ENCODE measurements around the gene RFTN1.

The RFTN1 gene

DNA sequence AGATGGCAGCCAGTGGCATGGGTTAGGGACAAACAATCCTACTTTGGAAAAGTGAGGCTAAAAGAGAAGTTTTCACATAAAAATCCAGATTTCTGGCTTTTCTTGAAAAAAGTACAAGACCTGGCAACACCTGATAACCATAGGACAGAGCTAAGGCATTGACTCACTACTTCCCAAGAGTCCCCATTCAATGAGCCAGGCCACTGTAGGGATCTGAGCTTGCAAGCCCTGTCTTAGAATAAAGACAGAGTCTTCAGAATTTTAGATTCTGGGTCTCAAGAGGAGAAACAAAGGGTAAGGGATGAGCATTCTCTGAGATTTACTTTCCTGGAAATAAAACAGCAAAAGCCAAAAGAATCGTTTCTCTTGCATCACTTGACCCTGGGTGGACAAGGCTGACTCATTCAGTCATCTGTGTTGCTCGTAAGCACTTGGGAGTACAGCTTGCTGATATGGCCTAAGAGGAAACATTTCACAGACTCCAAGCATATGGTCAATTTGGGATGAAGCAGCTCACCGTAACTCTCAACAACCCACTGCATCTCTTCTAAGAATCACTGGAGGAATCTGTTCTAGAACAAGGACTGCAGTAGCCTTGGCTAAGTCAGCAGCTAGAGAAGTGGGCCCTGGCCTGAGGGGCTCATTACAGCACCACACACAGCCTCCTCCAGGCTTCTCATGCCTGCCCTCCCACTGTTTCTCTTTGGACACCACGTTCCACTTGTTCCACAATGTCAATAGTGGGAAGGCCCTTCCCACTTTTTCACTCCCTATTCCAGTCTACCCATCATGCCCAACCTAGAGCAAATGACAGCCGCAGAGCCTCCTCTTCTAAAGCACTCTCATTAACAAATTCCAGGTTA lies 86.2 kb downstream of the RFTN1 start:
- Mint-ChIP-seq H3K36me3 (peaks cover 52% of the 10 kb centered on the region), H3K27ac (no peak overlapping the region), H3K27me3 (no peaks in the 10 kb centered on the region), H3K4me1 (no peaks in the 10 kb centered on the region), H3K4me3 (no peak overlapping the region), H3K9me3 (no peaks in the 10 kb centered on the region)
- CTCF ChIA-PET = interaction anchor here (1.0 kb wide), 1 partner anchor 9 kb away, joined by 3 read pairs; no protein-coding TSS in a partner anchor
- DNase-seq = no peak

- Mint-ChIP-seq H3K27ac (no peak overlapping the region), H3K9me3 (no peaks in the 10 kb centered on the region), H3K4me3 (no peak overlapping the region), H3K27me3 (no peaks in the 10 kb centered on the region), H3K4me1 (no peaks in the 10 kb centered on the region), H3K36me3 (peaks cover 45% of the 10 kb centered on the region)
- DNase-seq = no peak
- CTCF ChIA-PET = no interaction called here
Observed at GRCh38 chr3:16426665-16427064, 86.8 kb downstream of the RFTN1 start.

DNA sequence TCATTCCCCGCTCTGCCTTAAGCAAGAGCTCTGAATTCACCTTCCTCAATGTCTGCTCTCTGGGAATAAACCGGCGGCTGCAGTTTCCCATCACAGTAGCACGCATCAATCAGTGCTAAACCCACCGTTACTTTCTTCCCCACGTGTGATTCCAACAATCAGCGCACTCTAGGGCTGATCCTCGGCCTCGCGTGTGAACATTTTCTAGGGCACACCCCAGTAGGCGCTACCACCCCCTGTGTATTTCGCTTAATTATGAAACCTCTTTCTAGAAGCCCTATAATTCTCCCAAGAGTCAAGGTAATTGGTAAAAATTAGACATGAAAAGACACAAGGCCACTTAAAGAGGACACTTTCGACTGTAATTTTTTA lies 87.5 kb downstream of the RFTN1 start:
- no peaks in the 10 kb centered on the region for H3K4me1 Mint-ChIP-seq
- H3K27me3 Mint-ChIP-seq = no peaks in the 10 kb centered on the region
- no peaks in the 10 kb centered on the region for H3K9me3 Mint-ChIP-seq
- H3K27ac Mint-ChIP-seq = no peak overlapping the region
- H3K36me3 Mint-ChIP-seq = peaks cover 39% of the 10 kb centered on the region
- CTCF ChIA-PET = no interaction called here
- no peak for DNase-seq
- no peak overlapping the region for H3K4me3 Mint-ChIP-seq

DNA sequence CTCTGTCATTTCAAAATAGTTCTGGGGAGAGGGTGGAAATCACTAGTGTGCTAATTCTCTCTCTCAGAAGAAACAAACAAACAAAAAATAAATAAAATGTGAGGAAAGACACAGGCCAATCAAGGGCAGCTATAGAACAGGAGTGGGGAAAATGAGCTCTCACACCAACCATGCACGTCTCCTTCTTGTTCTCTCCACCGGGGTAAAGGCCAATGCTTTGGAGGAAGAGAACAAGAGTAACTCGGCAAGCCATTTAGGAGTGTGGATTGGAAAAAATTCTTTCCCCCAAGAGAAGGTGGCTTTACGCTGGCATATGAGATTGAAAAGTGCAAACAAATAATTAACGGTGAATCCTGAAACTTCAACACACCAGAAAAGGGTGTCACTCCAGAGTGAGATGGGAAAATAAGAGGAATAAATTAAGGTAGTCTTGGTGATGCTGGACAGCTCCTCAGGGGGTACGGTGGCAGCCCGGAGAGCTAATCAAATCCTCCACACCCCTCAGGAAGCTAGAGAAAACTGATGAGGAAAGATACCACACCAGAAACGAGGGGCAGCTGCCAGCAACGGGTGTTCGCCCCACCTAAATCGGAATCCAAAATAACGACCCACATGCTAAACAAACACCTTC lies 88.0 kb downstream of the RFTN1 start:
- Mint-ChIP-seq H3K4me1 (no peaks in the 10 kb centered on the region), H3K27me3 (no peaks in the 10 kb centered on the region), H3K27ac (no peak overlapping the region), H3K9me3 (no peaks in the 10 kb centered on the region), H3K4me3 (no peak overlapping the region), H3K36me3 (peaks cover 37% of the 10 kb centered on the region)
- no peak for DNase-seq
- CTCF ChIA-PET = no interaction called here

- CTCF ChIA-PET = no interaction called here
- Mint-ChIP-seq H3K4me1 (no peaks in the 10 kb centered on the region), H3K9me3 (no peaks in the 10 kb centered on the region), H3K4me3 (no peak overlapping the region), H3K27ac (no peak overlapping the region), H3K27me3 (no peaks in the 10 kb centered on the region), H3K36me3 (peaks cover 30% of the 10 kb centered on the region)
- DNase-seq = no peak
Observed at GRCh38 chr3:16423947-16424673, 89.4 kb downstream of the RFTN1 start.

GRCh38 chr3:16423298-16423697 lies 90.2 kb downstream of the RFTN1 start:
- no peaks in the 10 kb centered on the region for H3K27me3 Mint-ChIP-seq
- H3K4me1 Mint-ChIP-seq = no peaks in the 10 kb centered on the region
- no peak for DNase-seq
- H3K36me3 Mint-ChIP-seq = peaks cover 23% of the 10 kb centered on the region
- CTCF ChIA-PET = no interaction called here
- H3K4me3 Mint-ChIP-seq = no peak overlapping the region
- no peak overlapping the region for H3K27ac Mint-ChIP-seq
- no peaks in the 10 kb centered on the region for H3K9me3 Mint-ChIP-seq

DNA sequence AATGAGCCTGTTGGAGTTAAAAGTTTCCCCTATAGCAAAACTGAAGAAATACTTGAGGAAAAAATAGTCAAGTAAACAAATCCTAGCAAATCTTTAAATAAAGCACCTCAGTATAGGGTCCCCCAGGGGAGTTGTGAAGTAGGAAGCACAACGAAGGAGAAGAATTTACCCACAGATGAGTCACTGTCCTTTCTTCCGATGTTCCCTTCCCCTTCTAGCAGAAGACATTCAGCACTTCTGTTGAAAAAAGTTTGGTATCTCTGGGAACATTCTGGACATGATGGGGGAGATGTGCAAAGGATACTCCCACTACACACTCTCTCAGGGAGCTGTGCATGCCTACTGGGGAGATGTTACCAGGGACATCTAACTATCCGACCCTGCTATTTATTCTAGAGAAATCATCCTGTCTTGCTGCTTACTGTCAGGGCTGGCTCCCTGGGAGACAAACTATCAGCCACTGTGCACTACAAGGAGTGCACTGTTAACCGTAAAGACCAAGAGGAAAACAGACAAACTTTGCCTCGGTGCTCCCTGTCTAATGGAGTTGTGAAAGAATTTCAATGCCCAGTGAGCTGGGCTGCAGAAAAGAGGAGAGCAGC lies 93.8 kb downstream of the RFTN1 start:
- Mint-ChIP-seq H3K27me3 (no peaks in the 10 kb centered on the region), H3K36me3 (peaks cover 13% of the 10 kb centered on the region), H3K4me3 (no peak overlapping the region), H3K27ac (no peak overlapping the region), H3K4me1 (peaks cover 4% of the 10 kb centered on the region), H3K9me3 (no peaks in the 10 kb centered on the region)
- DNase-seq = no peak
- CTCF ChIA-PET = no interaction called here

GRCh38 chr3:16417945-16418739 lies 95.4 kb downstream of the RFTN1 start:
- peaks cover 8% of the 10 kb centered on the region for H3K4me1 Mint-ChIP-seq

GRCh38 chr3:16415911-16416476 lies 97.5 kb downstream of the RFTN1 start:
- Mint-ChIP-seq H3K36me3 (peaks cover 21% of the 10 kb centered on the region), H3K27ac (peak overlapping the region; percentile 2), H3K9me3 (no peaks in the 10 kb centered on the region), H3K27me3 (no peaks in the 10 kb centered on the region), H3K4me1 (peaks cover 8% of the 10 kb centered on the region), H3K4me3 (no peak overlapping the region)
- CTCF ChIA-PET = no interaction called here
- no peak for DNase-seq

More at GRCh38 chr3:16417945-16418739, 95.4 kb downstream of the RFTN1 start:
- CTCF ChIA-PET = no interaction called here
- Mint-ChIP-seq H3K36me3 (peaks cover 17% of the 10 kb centered on the region), H3K4me3 (no peak overlapping the region), H3K27me3 (no peaks in the 10 kb centered on the region), H3K27ac (no peak overlapping the region), H3K9me3 (no peaks in the 10 kb centered on the region)
- no peak for DNase-seq

GRCh38 chr3:16413321-16413720 lies 100.2 kb downstream of the RFTN1 start:
- peaks cover 8% of the 10 kb centered on the region for H3K4me1 Mint-ChIP-seq
- H3K4me3 Mint-ChIP-seq = no peak overlapping the region
- H3K36me3 Mint-ChIP-seq = peaks cover 23% of the 10 kb centered on the region
- no peaks in the 10 kb centered on the region for H3K27me3 Mint-ChIP-seq
- no peak for DNase-seq
- CTCF ChIA-PET = no interaction called here
- H3K9me3 Mint-ChIP-seq = no peaks in the 10 kb centered on the region
- H3K27ac Mint-ChIP-seq = no peak overlapping the region

GRCh38 chr3:16412192-16412800 lies 101.2 kb downstream of the RFTN1 start:
- Mint-ChIP-seq H3K4me3 (no peak overlapping the region), H3K27me3 (no peaks in the 10 kb centered on the region), H3K4me1 (peaks cover 8% of the 10 kb centered on the region), H3K36me3 (peaks cover 28% of the 10 kb centered on the region), H3K9me3 (no peaks in the 10 kb centered on the region), H3K27ac (no peak overlapping the region)
- no peak for DNase-seq
- CTCF ChIA-PET = no interaction called here

- Mint-ChIP-seq H3K4me3 (no peak overlapping the region), H3K9me3 (no peaks in the 10 kb centered on the region), H3K36me3 (peaks cover 25% of the 10 kb centered on the region), H3K4me1 (peaks cover 8% of the 10 kb centered on the region), H3K27me3 (no peaks in the 10 kb centered on the region), H3K27ac (no peak overlapping the region)
- DNase-seq = no peak
- CTCF ChIA-PET = no interaction called here
Observed at GRCh38 chr3:16411441-16411840, 102.1 kb downstream of the RFTN1 start.

DNA sequence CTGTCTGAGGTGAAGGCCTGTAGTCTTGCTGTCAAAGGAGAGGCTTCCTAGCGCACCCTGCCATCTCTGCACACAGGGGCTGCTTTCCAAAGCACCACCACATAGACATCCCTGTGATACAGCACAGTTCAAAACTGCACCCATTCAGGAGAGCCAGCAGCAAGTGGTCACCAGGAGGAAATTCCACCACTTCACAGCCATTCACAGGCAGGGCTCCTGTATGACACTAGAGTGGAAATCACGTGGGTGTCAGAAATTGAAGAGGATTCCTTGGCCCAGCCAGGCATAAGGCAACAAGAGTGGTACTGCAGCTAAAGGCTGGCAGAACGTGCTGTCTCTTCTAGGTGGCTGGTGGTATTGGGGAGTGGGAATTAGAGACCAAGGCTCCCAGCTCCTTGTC lies 102.8 kb downstream of the RFTN1 start:
- CTCF ChIA-PET = no interaction called here
- Mint-ChIP-seq H3K4me1 (peaks cover 8% of the 10 kb centered on the region), H3K9me3 (no peaks in the 10 kb centered on the region), H3K27me3 (no peaks in the 10 kb centered on the region), H3K36me3 (peaks cover 25% of the 10 kb centered on the region), H3K4me3 (no peak overlapping the region), H3K27ac (no peak overlapping the region)
- DNase-seq = no peak
